ENCODE measurements around the gene PCDH9. TPM values are rescaled to one million over a fixed set of nuclear protein-coding genes. Genes with fewer than 3 reads are reported as not detected.

The PCDH9 gene
- total RNA-seq, 1 experiment from 2014 or later = 10.1 TPM

DNA sequence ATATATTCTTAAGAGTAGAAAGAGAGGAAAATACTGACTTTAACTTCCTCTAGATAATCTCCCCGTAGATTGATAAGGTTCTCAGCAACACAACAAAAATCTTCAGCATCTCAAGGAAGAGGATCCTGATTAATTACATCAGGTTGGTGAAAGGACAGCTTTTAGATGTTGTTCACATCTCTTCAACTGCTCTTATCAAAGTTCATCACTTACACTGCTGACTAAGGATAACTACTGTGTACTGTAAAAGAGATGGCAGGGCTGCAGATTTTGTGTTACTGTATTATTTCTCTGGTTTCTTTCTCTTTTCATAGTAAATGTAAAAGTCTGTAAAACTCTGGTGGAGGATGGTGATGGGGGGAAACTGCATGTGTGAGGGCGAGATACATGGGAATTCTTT, 133.7 kb downstream of the PCDH9 start:
- H3K4me1 Mint-ChIP-seq (ENCODE audit: insufficient read depth, unreplicated experiment) = peaks cover 18% of the 10 kb centered on the region
- H3K4me3 Mint-ChIP-seq (ENCODE audit: unreplicated experiment) = no peak overlapping the region
- CTCF ChIA-PET = no interaction called here
- DNase-seq (ENCODE audit: unreplicated experiment) = no peak
- intact Hi-C loops (cut with micrococcal nuclease) = no loop called here
- no peaks in the 10 kb centered on the region for H3K27me3 Mint-ChIP-seq (ENCODE audit: insufficient read depth, unreplicated experiment)
- no peak overlapping the region for H3K27ac Mint-ChIP-seq (ENCODE audit: low read depth, unreplicated experiment)
- H3K36me3 Mint-ChIP-seq (ENCODE audit: insufficient read depth, unreplicated experiment) = no peaks in the 10 kb centered on the region
- H3K9me3 Mint-ChIP-seq (ENCODE audit: unreplicated experiment) = no peaks in the 10 kb centered on the region
- no peak for TF ChIP-seq CTCF (IDR thresholded peaks at IDR 0.05; ENCODE audit: unreplicated experiment)
- POLR2A ChIA-PET = no interaction called here
- BruUV-seq (replicated peaks) = no TSS peak

DNA sequence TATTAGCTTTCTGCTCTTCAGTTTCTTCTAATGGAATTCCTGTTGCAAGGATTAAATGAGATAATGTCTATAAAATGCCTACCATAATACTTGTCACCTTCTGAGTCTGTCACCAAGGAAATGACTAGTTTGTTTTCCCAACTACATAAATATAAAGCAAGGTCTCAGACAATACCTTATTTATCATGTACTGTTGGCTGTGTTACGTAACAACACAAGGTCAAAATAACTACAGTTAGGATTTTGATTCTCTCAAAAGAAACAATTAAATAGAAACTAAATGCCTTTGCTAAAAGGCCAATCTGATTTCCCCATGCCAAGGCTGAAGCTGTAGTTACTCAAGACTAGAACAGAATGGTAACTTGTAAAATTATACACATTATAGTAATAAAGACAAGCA, 134.5 kb downstream of the PCDH9 start:
- no TSS peak for BruUV-seq (replicated peaks)
- H3K36me3 Mint-ChIP-seq (ENCODE audit: insufficient read depth, unreplicated experiment) = no peaks in the 10 kb centered on the region
- TF ChIP-seq CTCF (IDR thresholded peaks at IDR 0.05; ENCODE audit: unreplicated experiment) = no peak
- H3K27me3 Mint-ChIP-seq (ENCODE audit: insufficient read depth, unreplicated experiment) = no peaks in the 10 kb centered on the region
- intact Hi-C loops (cut with micrococcal nuclease) = no loop called here
- DNase-seq (ENCODE audit: unreplicated experiment) = no peak
- CTCF ChIA-PET = interaction anchor here (1.2 kb wide), 1 partner anchor 11 kb away, joined by 3 read pairs; no protein-coding TSS in a partner anchor
- no peaks in the 10 kb centered on the region for H3K9me3 Mint-ChIP-seq (ENCODE audit: unreplicated experiment)
- POLR2A ChIA-PET = no interaction called here
- H3K4me1 Mint-ChIP-seq (ENCODE audit: insufficient read depth, unreplicated experiment) = peaks cover 10% of the 10 kb centered on the region
- no peak overlapping the region for H3K4me3 Mint-ChIP-seq (ENCODE audit: unreplicated experiment)
- H3K27ac Mint-ChIP-seq (ENCODE audit: low read depth, unreplicated experiment) = no peak overlapping the region

- H3K27me3 Mint-ChIP-seq (ENCODE audit: insufficient read depth, unreplicated experiment) = no peaks in the 10 kb centered on the region
- ChIA-PET CTCF (interaction anchor here (1.2 kb wide), 1 partner anchor 12 kb away, joined by 3 read pairs; no protein-coding TSS in a partner anchor), POLR2A (no interaction called here)
- TF ChIP-seq CTCF (IDR thresholded peaks at IDR 0.05; ENCODE audit: unreplicated experiment) = no peak
- H3K36me3 Mint-ChIP-seq (ENCODE audit: insufficient read depth, unreplicated experiment) = no peaks in the 10 kb centered on the region
- no peak for DNase-seq (ENCODE audit: unreplicated experiment)
- H3K9me3 Mint-ChIP-seq (ENCODE audit: unreplicated experiment) = no peaks in the 10 kb centered on the region
- no peak overlapping the region for H3K27ac Mint-ChIP-seq (ENCODE audit: low read depth, unreplicated experiment)
- intact Hi-C loops (cut with micrococcal nuclease) = no loop called here
- peaks cover 6% of the 10 kb centered on the region for H3K4me1 Mint-ChIP-seq (ENCODE audit: insufficient read depth, unreplicated experiment)
- no peak overlapping the region for H3K4me3 Mint-ChIP-seq (ENCODE audit: unreplicated experiment)
- BruUV-seq (replicated peaks) = no TSS peak
Measured at GRCh38 chr13:67094952-67095351, 135.2 kb downstream of the PCDH9 start.

- POLR2A ChIA-PET = interaction anchor here (0.6 kb wide), 1 partner anchor 1377 kb away, joined by 3 read pairs; no protein-coding TSS in a partner anchor
- H3K27ac Mint-ChIP-seq (ENCODE audit: low read depth, unreplicated experiment) = no peak overlapping the region
Measured at GRCh38 chr13:67094078-67094477, 136.1 kb downstream of the PCDH9 start.

More at GRCh38 chr13:67094078-67094477, 136.1 kb downstream of the PCDH9 start:
- Mint-ChIP-seq H3K4me3 (ENCODE audit: unreplicated experiment) (no peak overlapping the region), H3K36me3 (ENCODE audit: insufficient read depth, unreplicated experiment) (no peaks in the 10 kb centered on the region), H3K9me3 (ENCODE audit: unreplicated experiment) (no peaks in the 10 kb centered on the region), H3K4me1 (ENCODE audit: insufficient read depth, unreplicated experiment) (peaks cover 6% of the 10 kb centered on the region), H3K27me3 (ENCODE audit: insufficient read depth, unreplicated experiment) (no peaks in the 10 kb centered on the region)
- CTCF ChIA-PET = no interaction called here
- no TSS peak for BruUV-seq (replicated peaks)
- intact Hi-C loops (cut with micrococcal nuclease) = no loop called here
- no peak for TF ChIP-seq CTCF (IDR thresholded peaks at IDR 0.05; ENCODE audit: unreplicated experiment)
- DNase-seq (ENCODE audit: unreplicated experiment) = no peak

Data from MCF 10A (cell line).